H1 (cell line): Measurements from ENCODE around the gene AP2B1. TPM values are rescaled to one million over a fixed set of nuclear protein-coding genes. Genes with fewer than 3 reads are reported as not detected.

Source experiments
- CTCF ChIA-PET: fragments of 300-600 bp; sonication (Branson Sonifier 250); formaldehyde crosslinking; loops from one replicate; lab custom pipeline; 2021; ENCODE audit not compliant: partially characterized antibody; lab: Charles Lee
- POLR2A ChIA-PET: fragments of 300-600 bp; sonication (Branson Sonifier 250); formaldehyde crosslinking; loops from one replicate; lab custom pipeline; 2021; ENCODE audit warnings: inconsistent platforms; ENCODE audit not compliant: partially characterized antibody; lab: Charles Lee
- DNase-seq, 2 experiments: peaks; one replicate each; pipeline versions ENCODE4 v3.0.0 to v3.0.0-alpha.2; 2010 to 2022; ENCODE audit warnings: low spot score in 2 of 2, low read depth in 1 of 2, mixed read lengths in 1 of 2
- FAIRE-seq: peaks from 2 replicates; lab custom pipeline; 2011; peaks lifted over from hg19 to GRCh38; lab: Jason Lieb, UNC
- H2AFZ ChIP-seq: 2 replicates; pipeline ENCODE4 v1.8.1; 2012; ENCODE audit warnings: low read length, inconsistent platforms
- H2AK5ac ChIP-seq: 2 replicates; pipeline ENCODE4 v1.6.1; 2013; ENCODE audit warnings: low read depth, low read length
- H2BK120ac ChIP-seq: replicated peaks from 2 replicates; pipeline ENCODE3; 2013; ENCODE audit warnings: low read depth, low read length, inconsistent platforms
- H2BK12ac ChIP-seq: 2 replicates; pipeline ENCODE4 v1.6.1; 2013; ENCODE audit warnings: low read depth, low read length
- H2BK15ac ChIP-seq: 2 replicates; pipeline ENCODE4 v1.6.1; 2013; ENCODE audit warnings: low read length
- H2BK20ac ChIP-seq: 2 replicates; pipeline ENCODE4 v1.6.1; 2013; ENCODE audit warnings: low read length
- H2BK5ac ChIP-seq: 2 replicates; pipeline ENCODE4 v1.6.1; 2013; ENCODE audit warnings: low read depth, low read length
- H3K14ac ChIP-seq: 2 replicates; pipeline ENCODE4 v1.6.1; 2013; ENCODE audit warnings: inconsistent platforms; ENCODE audit not compliant: insufficient read length
- H3K18ac ChIP-seq: 2 replicates; pipeline ENCODE4 v1.6.1; 2013; ENCODE audit warnings: low read length; ENCODE audit errors: extremely low read depth
- H3K23ac ChIP-seq: 2 replicates; pipeline ENCODE4 v1.6.1; 2013; ENCODE audit warnings: inconsistent platforms; ENCODE audit not compliant: insufficient read length
- H3K23me2 ChIP-seq: 2 replicates; pipeline ENCODE4 v1.6.1; 2013; ENCODE audit warnings: low read depth, low read length
- H3K27ac ChIP-seq: 2 replicates; pipeline ENCODE4 v1.6.1; 2011; ENCODE audit warnings: low read depth, low read length, inconsistent platforms
- H3K27me3 ChIP-seq, 4 experiments: replicated peaks in 1 of 4; 1 replicate in 1 of 4; 2 replicates in 3 of 4; pipeline versions ENCODE4 v1.6.1 to v1.8.1; 2011 to 2013; ENCODE audit warnings: low read length in 3 of 4, mild to moderate bottlenecking in 3 of 4, inconsistent platforms in 2 of 4, mixed read lengths in 2 of 4, moderate library complexity in 1 of 4; ENCODE audit not compliant: control insufficient read depth in 3 of 4, insufficient read depth in 3 of 4; ENCODE audit errors: extremely low read depth in 1 of 4
- H3K36me3 ChIP-seq, 4 experiments: 2 replicates each; pipeline versions ENCODE4 v1.6.1 to v1.8.1; 2011 to 2013; ENCODE audit warnings: mild to moderate bottlenecking in 4 of 4, low read length in 3 of 4, moderate library complexity in 2 of 4, control low read depth in 1 of 4, inconsistent platforms in 1 of 4; ENCODE audit not compliant: insufficient read depth in 4 of 4, control insufficient read depth in 2 of 4
- H3K4ac ChIP-seq: replicated peaks from 2 replicates; pipeline ENCODE3; 2013; ENCODE audit warnings: low read length, low read depth, mixed read lengths, inconsistent platforms; ENCODE audit not compliant: insufficient read length
- H3K4me1 ChIP-seq, 4 experiments: replicated peaks in 1 of 4; 1 replicate in 1 of 4; 2 replicates in 3 of 4; pipeline versions ENCODE4 v1.6.1 to v1.8.1; 2011 to 2013; ENCODE audit warnings: low read length in 3 of 4, inconsistent platforms in 2 of 4, mixed read lengths in 1 of 4; ENCODE audit not compliant: insufficient read depth in 4 of 4, control insufficient read depth in 3 of 4
- H3K4me2 ChIP-seq, 2 experiments: 2 replicates each; pipeline versions ENCODE4 v1.6.1 to v1.8.1; 2011 to 2013; ENCODE audit warnings: low read depth in 2 of 2, low read length in 2 of 2, control low read depth in 1 of 2, inconsistent platforms in 1 of 2, mild to moderate bottlenecking in 1 of 2; ENCODE audit not compliant: insufficient read depth in 1 of 2
- H3K4me3 ChIP-seq, 4 experiments: fragments of 200-600, 300-600 bp in 1 of 4; sonication (generic), shearing (Covaris generic), sonication (Bioruptor Twin) in 1 of 4; 2 replicates each; pipeline versions ENCODE4 v1.5.1 to v1.8.1; 2011 to 2016; ENCODE audit warnings: low read length in 4 of 4, low read depth in 3 of 4, control low read depth in 2 of 4, inconsistent platforms in 2 of 4, mild to moderate bottlenecking in 2 of 4, mixed read lengths in 1 of 4, moderate library complexity in 1 of 4; ENCODE audit not compliant: insufficient read depth in 2 of 4; ENCODE audit errors: extremely low read depth in 1 of 4
- H3K56ac ChIP-seq: replicated peaks from 2 replicates; pipeline ENCODE3; 2013; ENCODE audit warnings: low read depth, mild to moderate bottlenecking, mixed read lengths, low read length, inconsistent platforms; ENCODE audit not compliant: insufficient read length
- H3K79me1 ChIP-seq: 2 replicates; pipeline ENCODE4 v1.6.1; 2013; ENCODE audit warnings: low read depth, low read length, control low read depth
- H3K79me2 ChIP-seq, 2 experiments: 2 replicates each; pipeline versions ENCODE4 v1.6.1 to v1.8.1; 2012 to 2013; ENCODE audit warnings: low read length in 2 of 2, mild to moderate bottlenecking in 2 of 2, inconsistent platforms in 1 of 2; ENCODE audit not compliant: insufficient read depth in 2 of 2, control insufficient read depth in 1 of 2
- H3K9ac ChIP-seq, 4 experiments: replicated peaks in 1 of 4; 1 replicate in 1 of 4; 2 replicates in 3 of 4; pipeline versions ENCODE4 v1.6.1 to v1.8.1; 2011 to 2013; ENCODE audit warnings: low read depth in 3 of 4, low read length in 3 of 4, control low read depth in 2 of 4, mild to moderate bottlenecking in 2 of 4, moderate library complexity in 2 of 4, inconsistent platforms in 1 of 4; ENCODE audit errors: extremely low read depth in 1 of 4
- H3K9me3 ChIP-seq, 2 experiments: 2 replicates each; pipeline versions ENCODE4 v1.6.1 to v1.8.1; 2012 to 2013; ENCODE audit warnings: mild to moderate bottlenecking in 2 of 2, moderate library complexity in 2 of 2, control low read depth in 1 of 2, inconsistent platforms in 1 of 2, low read depth in 1 of 2, low read length in 1 of 2, mixed read lengths in 1 of 2; ENCODE audit not compliant: insufficient read depth in 2 of 2
- H4K20me1 ChIP-seq, 2 experiments: replicated peaks in 1 of 2; 2 replicates each; pipeline versions ENCODE3 to v1.8.1; 2011 to 2013; ENCODE audit warnings: inconsistent platforms in 2 of 2, low read length in 2 of 2, mild to moderate bottlenecking in 1 of 2; ENCODE audit not compliant: insufficient read depth in 2 of 2, control insufficient read depth in 1 of 2
- H4K5ac ChIP-seq: 2 replicates; pipeline ENCODE4 v1.6.1; 2013; ENCODE audit warnings: low read length, low read depth, mixed read lengths, inconsistent platforms; ENCODE audit not compliant: insufficient read length
- H4K8ac ChIP-seq: 2 replicates; pipeline ENCODE4 v1.8.0; 2013; ENCODE audit warnings: mild to moderate bottlenecking, moderate library complexity, low read length, inconsistent platforms; ENCODE audit not compliant: insufficient read depth; ENCODE audit errors: extremely low read depth
- H4K91ac ChIP-seq: replicated peaks from 2 replicates; pipeline ENCODE3; 2013; ENCODE audit warnings: low read length, mixed read lengths, inconsistent platforms; ENCODE audit not compliant: insufficient read length
- CBX5 ChIP-seq: fragments of 300-800, 300-1000 bp; sonication (generic); IDR thresholded peaks from 2 replicates; pipeline ENCODE4 v1.7.1; 2016; ENCODE audit warnings: antibody characterized with exemption, low read length, low read depth
- EGR1 ChIP-seq: IDR thresholded peaks from 2 replicates; pipeline ENCODE4 v1.6.1; 2011; ENCODE audit warnings: low read depth, low read length, borderline replicate concordance
- NRF1 ChIP-seq: IDR thresholded peaks from 2 replicates; pipeline ENCODE4 v1.6.1; 2011; ENCODE audit warnings: mild to moderate bottlenecking, low read depth, low read length, improper control_type of control experiment
- RAD21 ChIP-seq, 2 experiments: IDR thresholded peaks in 1 of 2; conservative IDR thresholded peaks in 1 of 2; 2 replicates each; pipeline ENCODE4 v1.6.1; 2011; ENCODE audit warnings: low read depth in 2 of 2, low read length in 2 of 2, improper control_type of control experiment in 1 of 2, inconsistent platforms in 1 of 2, mild to moderate bottlenecking in 1 of 2, moderate library complexity in 1 of 2
- RBBP5 ChIP-seq: IDR thresholded peaks from 2 replicates; pipeline ENCODE4 v1.7.1; 2012; ENCODE audit warnings: low read depth, mild to moderate bottlenecking, inconsistent platforms, low read length, moderate library complexity, borderline replicate concordance
- RXRA ChIP-seq: IDR thresholded peaks from 2 replicates; pipeline ENCODE4 v1.6.1; 2011; ENCODE audit warnings: low read depth, mild to moderate bottlenecking, low read length, moderate library complexity; ENCODE audit not compliant: insufficient read depth
- SAP30 ChIP-seq: fragments of 300-600 bp; sonication (generic); IDR thresholded peaks from 2 replicates; pipeline ENCODE4 v1.7.1; 2012; ENCODE audit warnings: low read length, moderate library complexity, mild to moderate bottlenecking, inconsistent platforms; ENCODE audit not compliant: insufficient read depth, insufficient replicate concordance
- YY1 ChIP-seq: IDR thresholded peaks from 2 replicates; pipeline ENCODE4 v1.6.1; 2011; ENCODE audit warnings: low read depth, mild to moderate bottlenecking, low read length
- WGBS, 2 experiments: shearing (Covaris generic) in 1 of 2; methylation state at CpG; one replicate each; pipeline versions ENCODE4 v1.1.6 to v1.1.7; 2013 to 2015; ENCODE audit warnings: low lambda C conversion rate in 2 of 2, mixed read lengths in 2 of 2, inconsistent platforms in 1 of 2, low coverage in 1 of 2, missing lambda C conversion rate in 1 of 2; ENCODE audit not compliant: insufficient replicate concordance in 2 of 2, insufficient coverage in 1 of 2, insufficient read length in 1 of 2; ENCODE audit errors: extremely low coverage in 1 of 2, missing lambda C conversion rate in 1 of 2; 5-methylcytosine and 5-hydroxymethylcytosine counted together
- polyA plus RNA-seq, 7 experiments: library from polyadenylated mRNA; depleted of rRNA in 3 of 7; stranded (reverse) in 5 of 7; unstranded in 2 of 7; fragments of >200 nt in 5 of 7; fragments of 200-250 nt in 2 of 7; gene quantifications; 1 replicate in 5 of 7; 2 replicates in 1 of 7; 4 replicates in 1 of 7; pipeline versions ENCODE4 v1.2.1 to v1.2.3, GENCODE V29; 2011 to 2013; ENCODE audit warnings: missing spikeins in 2 of 7, mixed read lengths in 2 of 7
- total RNA-seq: library from RNA; stranded (reverse); fragmentation: NEBNext Ultra II Directional; extraction: Animal tissue kit (Norgen Biotek cat#: 25700); gene quantifications from 2 replicates; pipeline ENCODE4 v1.2.1, GENCODE V29; 2021
- TF ChIP-seq, protein P1 (sequence below), 3 experiments: IDR thresholded peaks; 1 replicate in 2 of 3; 2 replicates in 1 of 3; pipeline versions ENCODE4 v1.5.1 to v1.6.1; 2011; ENCODE audit warnings: low read length in 3 of 3, mild to moderate bottlenecking in 3 of 3, inconsistent platforms in 2 of 3, low read depth in 1 of 3, moderate library complexity in 1 of 3; ENCODE audit not compliant: insufficient read depth in 1 of 3; ENCODE audit errors: control extremely low read depth in 1 of 3

AP2B1 gene
- total and polyA plus RNA-seq, 2 of the 8 experiments (the other 6 are each of a cell fraction or from before 2014, with no cell fraction given), result 95.5 to 199 TPM

DNA sequence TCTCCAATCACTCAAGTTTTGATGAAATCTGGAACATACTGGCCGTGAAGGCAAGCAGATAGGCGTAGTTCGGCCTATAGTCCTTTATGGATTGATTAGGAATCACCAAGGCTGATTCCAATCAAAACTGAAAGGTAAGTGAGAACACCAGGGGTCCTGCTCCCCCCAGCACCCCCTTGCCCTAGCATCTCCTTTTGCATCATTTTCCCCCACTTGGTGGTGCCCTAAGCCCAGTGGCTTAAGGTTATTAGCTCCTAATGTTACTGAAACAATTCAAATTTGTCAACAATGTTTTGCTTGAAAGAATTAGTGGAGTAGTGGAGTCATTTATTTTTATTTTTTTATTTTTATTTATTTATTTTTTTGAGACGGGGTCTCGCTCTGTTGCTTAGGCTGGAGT is 31.4 kb upstream of the AP2B1 start:
- H3K23ac ChIP-seq, result no peak overlapping the region
- no peaks in the 10 kb centered on the region for H3K27me3 ChIP-seq
- H3K36me3 ChIP-seq, result no peaks in the 10 kb centered on the region
- H2BK12ac ChIP-seq, result no peak overlapping the region
- H3K56ac ChIP-seq, result no peak overlapping the region
- H2BK5ac ChIP-seq, result no peak overlapping the region
- no peak overlapping the region for H4K5ac ChIP-seq
- no peak overlapping the region for H2BK120ac ChIP-seq
- no peak overlapping the region for H3K4ac ChIP-seq
- POLR2A ChIA-PET, result no interaction called here
- no peak overlapping the region for H2BK15ac ChIP-seq
- H3K23me2 ChIP-seq, result no peaks in the 10 kb centered on the region
- FAIRE-seq (no peak), DNase-seq (no peak)
- H4K8ac ChIP-seq, result no peak overlapping the region
- no peaks in the 10 kb centered on the region for H4K20me1 ChIP-seq
- H3K4me1 ChIP-seq, result no peaks in the 10 kb centered on the region
- H3K4me2 ChIP-seq, result no peak overlapping the region
- H3K9me3 ChIP-seq, result no peaks in the 10 kb centered on the region
- H3K27ac ChIP-seq, result no peak overlapping the region
- no peak overlapping the region for H2AFZ ChIP-seq
- no peak overlapping the region for H2AK5ac ChIP-seq
- H3K14ac ChIP-seq, result no peak overlapping the region
- H3K9ac ChIP-seq, result no peak overlapping the region
- no peaks in the 10 kb centered on the region for H3K79me2 ChIP-seq
- WGBS, 2 experiments, result 91% methylated on average over 5 of the region's 5 CpGs; no CpG with 5 or more reads in 1 of the 2 experiments
- no peak overlapping the region for H2BK20ac ChIP-seq
- CTCF ChIA-PET, result interaction anchor here (0.6 to 1.4 kb wide), 6 partner anchors 18 to 258 kb away, joined by 3 to 4 read pairs (median 3); partner anchors contain the start of gene SLFN12L
- H3K79me1 ChIP-seq, result no peaks in the 10 kb centered on the region
- no peak overlapping the region for H3K18ac ChIP-seq
- no peak overlapping the region for H4K91ac ChIP-seq
- H3K4me3 ChIP-seq, result no peak overlapping the region
- TF ChIP-seq SAP30 (no peak), YY1 (no peak), CBX5 (no peak), RAD21 (IDR thresholded peaks at IDR 0.05 in 1 of 2, conservative IDR thresholded peaks at IDR 0.05 in 1 of 2; ENCODE audit: low read depth in 2 of 2, low read length in 2 of 2) (peak; percentile 30 to 59; a peak in 3 of 4 replicates), RXRA (no peak), EGR1 (no peak), NRF1 (no peak), RBBP5 (no peak)
- TF ChIP-seq, protein P1, sequence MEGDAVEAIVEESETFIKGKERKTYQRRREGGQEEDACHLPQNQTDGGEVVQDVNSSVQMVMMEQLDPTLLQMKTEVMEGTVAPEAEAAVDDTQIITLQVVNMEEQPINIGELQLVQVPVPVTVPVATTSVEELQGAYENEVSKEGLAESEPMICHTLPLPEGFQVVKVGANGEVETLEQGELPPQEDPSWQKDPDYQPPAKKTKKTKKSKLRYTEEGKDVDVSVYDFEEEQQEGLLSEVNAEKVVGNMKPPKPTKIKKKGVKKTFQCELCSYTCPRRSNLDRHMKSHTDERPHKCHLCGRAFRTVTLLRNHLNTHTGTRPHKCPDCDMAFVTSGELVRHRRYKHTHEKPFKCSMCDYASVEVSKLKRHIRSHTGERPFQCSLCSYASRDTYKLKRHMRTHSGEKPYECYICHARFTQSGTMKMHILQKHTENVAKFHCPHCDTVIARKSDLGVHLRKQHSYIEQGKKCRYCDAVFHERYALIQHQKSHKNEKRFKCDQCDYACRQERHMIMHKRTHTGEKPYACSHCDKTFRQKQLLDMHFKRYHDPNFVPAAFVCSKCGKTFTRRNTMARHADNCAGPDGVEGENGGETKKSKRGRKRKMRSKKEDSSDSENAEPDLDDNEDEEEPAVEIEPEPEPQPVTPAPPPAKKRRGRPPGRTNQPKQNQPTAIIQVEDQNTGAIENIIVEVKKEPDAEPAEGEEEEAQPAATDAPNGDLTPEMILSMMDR (IDR thresholded peaks at IDR 0.05; ENCODE audit: control extremely low read depth in 1 of 3, insufficient read depth in 1 of 3, low read depth in 1 of 3, low read length in 3 of 3), result peak in 2 of 3 experiments; percentile 19 to 32; a peak in 2 of 4 replicates
